Pancreas (tissue), 10 donors: Measurements from ENCODE around the gene ATP1A4. TPM values are rescaled to one million over a fixed set of nuclear protein-coding genes. Genes with fewer than 3 reads are reported as not detected.

Experiments used
- ATAC-seq, 4 donors: fragments of 200-7000 bp; cut with Tn5 transposase; one replicate each; pipeline versions ENCODE4 v1.8.0 to v1.9.1; 2020; ENCODE audit warnings: mild to moderate bottlenecking in 4 of 4, moderate library complexity in 4 of 4
- DNase-seq, 6 donors: peaks; one replicate each; pipeline ENCODE4 v3.0.0-alpha.2; 2020
- FAIRE-seq: peaks from 2 replicates; lab custom pipeline; 2012; peaks lifted over from hg19 to GRCh38; lab: Jason Lieb, UNC
- H3K27ac ChIP-seq, 4 donors: fragments of 200-600 bp; sonication (generic); 1 replicate in 3 of 4; 2 replicates in 1 of 4; pipeline versions ENCODE4 v1.5.0 to v1.8.0; 2020
- H3K27me3 ChIP-seq, 4 donors: fragments of 200-600 bp; one replicate each; pipeline ENCODE4 v1.8.0; 2021
- H3K36me3 ChIP-seq, 3 donors: fragments of 200-600 bp; sonication (generic) in 1 of 3; one replicate each; pipeline versions ENCODE4 v1.5.0 to v1.8.0; 2020 to 2021
- H3K4me1 ChIP-seq, 3 donors: fragments of 200-600 bp; one replicate each; pipeline ENCODE4 v1.8.0; 2021
- H3K4me3 ChIP-seq, 4 donors: fragments of 200-600 bp; sonication (generic) in 2 of 4; one replicate each; pipeline versions ENCODE4 v1.5.0 to v1.8.0; 2020 to 2021
- H3K9me3 ChIP-seq, 4 donors: fragments of 200-600 bp; one replicate each; pipeline ENCODE4 v1.8.0; 2021
- WGBS, 2 donors: extraction: QIAGEN DNeasy Blood & Tissue Kit; methylation state at CpG; one replicate each; pipeline ENCODE4 v1.1.7; 2013; 5-methylcytosine and 5-hydroxymethylcytosine counted together
- intact Hi-C, 3 donors: fragments of 100-400 bp; cut with DNase I; formaldehyde crosslinking; loops; one replicate each; pipeline versions ENCODE4 v1.11.1 to v1.14.2; 2022
- polyA plus RNA-seq, 2 donors: library from polyadenylated mRNA; stranded (reverse); fragments of 200-250 nt; gene quantifications; one replicate each; pipeline ENCODE4 v1.2.3, GENCODE V29; 2013
- total RNA-seq, 6 donors: library from RNA; stranded (reverse); fragmentation: NEBNext Ultra II Directional in 4 of 6; extraction: Animal tissue kit (Norgen Biotek cat#: 25700) in 4 of 6; gene quantifications; one replicate each; pipeline versions ENCODE4 v1.2.1 to v1.2.4, GENCODE V29; 2021 to 2023
- TF ChIP-seq, protein P1 (sequence below), 4 donors: fragments of 200-600 bp; sonication (generic) in 3 of 4; IDR thresholded peaks; one replicate each; pipeline versions ENCODE4 v1.5.0 to v1.8.0; 2021; ENCODE audit warnings: antibody characterized with exemption in 4 of 4
- donor health status: healthy with polysubstance abuse.
- donor health status: DM: no; HTN: no; CAD: no; lungs with moderate emphysema.
- donor health status: DM: no; HTN: no; CAD: no.
- donor health status: control.
- donor health status: control.
- donor health status: Bipolar disorder and iron deficiency.
- donor health status: DM: yes; HTN: yes; CAD: no.
- donor health status: DM: no; HTN: no; CAD: no.
- donor health status: DM: no; HTN: no; CAD: no.
- donor health status: DM: yes; HTN: yes; CAD: no.

The ATP1A4 gene
- not detected for total RNA-seq
- polyA plus RNA-seq: not detected

DNA sequence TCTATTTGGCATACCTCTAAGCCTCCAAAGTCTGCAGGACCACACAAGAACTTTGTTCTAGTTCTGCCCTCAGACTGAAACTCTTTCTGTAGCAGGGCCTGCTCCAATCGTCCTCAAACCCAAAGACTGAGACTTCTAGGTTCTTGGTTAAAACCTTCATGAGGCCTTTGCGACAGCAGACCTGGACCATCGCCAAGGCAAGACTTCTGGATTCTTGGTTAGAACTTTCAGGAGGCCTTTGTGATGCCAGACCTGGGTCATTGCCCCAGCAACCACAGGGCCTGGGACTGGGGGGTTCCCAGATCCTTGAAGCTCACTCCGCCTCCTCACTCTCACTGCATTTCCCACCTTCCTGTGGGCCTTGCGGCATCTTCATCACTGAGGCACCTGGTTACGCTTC is at the start of gene ATP1A4:
Gene ATP1A4, plus strand, starts transcription at position 301 of the 400 bp plus-strand sequence. CDS start 438 bp downstream, outside the sequence.
- no peaks in the 10 kb centered on the region for H3K4me1 ChIP-seq
- TF ChIP-seq, protein P1, sequence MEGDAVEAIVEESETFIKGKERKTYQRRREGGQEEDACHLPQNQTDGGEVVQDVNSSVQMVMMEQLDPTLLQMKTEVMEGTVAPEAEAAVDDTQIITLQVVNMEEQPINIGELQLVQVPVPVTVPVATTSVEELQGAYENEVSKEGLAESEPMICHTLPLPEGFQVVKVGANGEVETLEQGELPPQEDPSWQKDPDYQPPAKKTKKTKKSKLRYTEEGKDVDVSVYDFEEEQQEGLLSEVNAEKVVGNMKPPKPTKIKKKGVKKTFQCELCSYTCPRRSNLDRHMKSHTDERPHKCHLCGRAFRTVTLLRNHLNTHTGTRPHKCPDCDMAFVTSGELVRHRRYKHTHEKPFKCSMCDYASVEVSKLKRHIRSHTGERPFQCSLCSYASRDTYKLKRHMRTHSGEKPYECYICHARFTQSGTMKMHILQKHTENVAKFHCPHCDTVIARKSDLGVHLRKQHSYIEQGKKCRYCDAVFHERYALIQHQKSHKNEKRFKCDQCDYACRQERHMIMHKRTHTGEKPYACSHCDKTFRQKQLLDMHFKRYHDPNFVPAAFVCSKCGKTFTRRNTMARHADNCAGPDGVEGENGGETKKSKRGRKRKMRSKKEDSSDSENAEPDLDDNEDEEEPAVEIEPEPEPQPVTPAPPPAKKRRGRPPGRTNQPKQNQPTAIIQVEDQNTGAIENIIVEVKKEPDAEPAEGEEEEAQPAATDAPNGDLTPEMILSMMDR (IDR thresholded peaks at IDR 0.05): no peak
- no peaks in the 10 kb centered on the region for H3K36me3 ChIP-seq
- FAIRE-seq (no peak), ATAC-seq (no peak), DNase-seq (no peak)
- H3K9me3 ChIP-seq: no peaks in the 10 kb centered on the region
- 84 to 85% methylated on average over 6 of the region's 6 CpGs for WGBS, 2 donors
- no peaks in the 10 kb centered on the region for H3K27me3 ChIP-seq
- intact Hi-C loops: no loop called here
- no peak within 1 kb of the TSS for H3K27ac ChIP-seq
- no peak within 1 kb of the TSS for H3K4me3 ChIP-seq

DNA sequence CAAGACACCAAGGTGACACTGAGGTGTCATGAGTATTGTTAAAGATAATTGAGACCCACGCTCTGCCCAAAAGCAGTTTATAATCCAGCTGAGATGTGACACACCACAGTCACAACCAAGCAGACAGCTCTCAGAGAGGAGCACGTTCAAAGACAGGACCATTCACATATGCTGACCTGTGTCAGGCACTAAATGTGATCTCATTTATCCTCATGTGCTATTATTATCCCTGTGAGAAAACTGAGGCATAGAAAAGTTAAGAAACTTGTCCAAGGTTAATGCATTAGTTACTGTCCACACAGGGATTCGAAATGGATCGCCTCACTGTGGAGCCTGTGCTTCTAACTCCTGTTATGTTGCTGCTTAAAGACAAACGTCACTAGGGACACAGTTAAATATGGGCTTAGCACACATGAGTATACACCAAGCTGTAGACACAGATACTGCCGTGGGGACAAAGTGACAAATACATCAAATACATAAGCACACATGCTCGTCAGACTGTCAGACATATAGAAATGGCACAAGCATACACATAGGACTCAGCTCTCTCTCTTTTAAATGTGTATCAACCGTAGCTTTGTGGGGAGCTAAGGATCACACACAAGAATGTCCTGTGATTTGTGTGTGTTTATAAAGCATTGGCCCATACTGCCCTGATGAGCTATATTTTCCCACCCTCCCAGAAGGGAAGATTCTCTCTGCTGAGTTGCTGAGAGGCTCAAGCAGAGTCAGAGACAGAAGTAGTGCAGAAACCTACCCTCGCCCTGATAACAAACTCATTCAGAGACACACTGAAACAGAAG is 49.5 kb upstream of the ATP1A4 start:
- Histone ChIP-seq H3K4me1 (peaks cover 5 to 23% (median 5%) of the 10 kb centered on the region in 3 donors), H3K27me3 (no peaks in the 10 kb centered on the region), H3K9me3 (no peaks in the 10 kb centered on the region), H3K4me3 (no peak overlapping the region), H3K27ac (peak overlapping the region in 1 of 4 donors; percentile 47), H3K36me3 (no peaks in the 10 kb centered on the region)
- TF ChIP-seq, protein P1 (IDR thresholded peaks at IDR 0.05): no peak
- 69 to 72% methylated on average over 9 of the region's 9 CpGs for WGBS, 2 donors
- no peak for ATAC-seq
- DNase-seq: no peak
- FAIRE-seq: no peak
- intact Hi-C loops: loop anchor here in 2 of 3 donors (10.0 kb wide), 4 partner anchors 93 to 273 kb away; partner anchors contain the start of genes CASQ1 (in 1 of the 2) and PEX19 (in 1 of the 2)

DNA sequence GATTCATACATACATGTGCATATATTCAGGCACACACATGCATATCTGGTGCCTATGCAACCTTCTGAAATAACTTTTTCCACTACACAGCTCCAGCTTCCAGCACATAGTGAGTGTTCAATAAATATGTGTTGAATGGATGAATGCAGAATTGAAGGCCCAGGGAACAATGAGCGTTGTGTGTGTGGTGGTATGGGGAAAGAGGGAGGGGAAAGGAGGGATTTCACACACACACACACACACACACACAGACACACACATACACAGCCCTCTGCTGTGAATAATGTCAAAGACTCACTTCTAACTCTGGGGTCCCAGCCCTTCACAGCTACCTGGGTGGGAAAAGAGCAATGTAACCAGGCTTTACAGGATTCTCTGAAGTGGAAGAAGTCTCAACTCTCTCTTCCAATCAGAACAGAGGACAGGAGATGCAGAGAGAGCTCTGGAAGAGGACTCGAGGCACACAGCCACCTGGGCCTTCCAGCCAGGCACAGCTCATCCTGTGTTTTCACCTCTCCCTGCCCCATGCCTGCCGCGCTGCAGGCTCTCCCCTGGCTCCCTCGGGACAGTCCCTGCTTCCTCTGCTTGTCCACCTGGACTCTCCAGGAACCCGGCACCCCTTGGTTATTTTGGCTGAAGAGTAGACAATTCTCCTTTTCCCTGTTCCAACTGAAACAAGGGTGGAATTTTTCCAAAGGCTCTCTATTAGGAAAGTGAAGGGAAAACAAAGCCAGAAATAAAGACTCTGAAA is 47.6 kb upstream of the ATP1A4 start:
- WGBS, 2 donors: 66 to 67% methylated on average over 6 of the region's 6 CpGs
- no peaks in the 10 kb centered on the region for H3K9me3 ChIP-seq
- intact Hi-C loops: loop anchor here in 2 of 3 donors (10.0 kb wide), 4 partner anchors 91 to 271 kb away; partner anchors contain the start of genes CASQ1 (in 1 of the 2) and PEX19 (in 1 of the 2)
- peaks cover 0 to 13% (median 5%) of the 10 kb centered on the region in 3 donors for H3K4me1 ChIP-seq
- no peaks in the 10 kb centered on the region for H3K36me3 ChIP-seq
- no peak for FAIRE-seq
- no peak for DNase-seq
- no peak overlapping the region for H3K4me3 ChIP-seq
- H3K27ac ChIP-seq: no peak overlapping the region
- no peak for ATAC-seq
- TF ChIP-seq, protein P1 (IDR thresholded peaks at IDR 0.05): no peak
- H3K27me3 ChIP-seq: no peaks in the 10 kb centered on the region

DNA sequence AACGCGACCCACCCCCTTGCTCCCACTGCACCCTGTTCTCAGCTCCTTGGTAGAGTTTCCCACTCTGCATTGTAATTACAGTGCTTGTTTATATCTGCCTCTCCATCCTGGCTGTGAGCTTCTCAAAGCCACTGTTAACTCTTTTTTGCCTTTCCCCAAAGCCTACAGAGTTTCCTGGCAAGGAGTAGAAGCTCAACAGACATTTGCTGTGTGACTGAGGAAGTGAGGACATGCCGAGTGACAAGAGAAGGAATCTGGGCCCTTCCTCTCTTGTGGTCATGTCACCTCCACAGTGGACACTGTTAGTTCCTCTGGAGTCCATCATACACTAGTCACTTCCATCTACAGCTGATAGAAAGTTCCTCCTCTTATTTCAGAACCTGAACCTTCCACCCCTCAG is 46.9 kb upstream of the ATP1A4 start:
- Histone ChIP-seq H3K36me3 (no peaks in the 10 kb centered on the region), H3K9me3 (no peaks in the 10 kb centered on the region), H3K27ac (no peak overlapping the region), H3K4me3 (no peak overlapping the region), H3K27me3 (no peaks in the 10 kb centered on the region), H3K4me1 (peaks cover 0 to 11% (median 3%) of the 10 kb centered on the region in 3 donors)
- ATAC-seq: no peak
- TF ChIP-seq, protein P1 (IDR thresholded peaks at IDR 0.05): no peak
- intact Hi-C loops: loop anchor here in 2 of 3 donors (10.0 kb wide), 4 partner anchors 90 to 270 kb away; partner anchors contain the start of genes CASQ1 (in 1 of the 2) and PEX19 (in 1 of the 2)
- WGBS, 2 donors: 77 to 82% methylated on average over 3 of the region's 3 CpGs
- FAIRE-seq: no peak
- DNase-seq: no peak
